Ishikawa (cell line): ENCODE data around the gene TSPAN6.

ENCODE experiments used
- CEBPB ChIP-seq: IDR thresholded peaks from 2 replicates; pipeline ENCODE4 v1.6.1; 2012
- CREB1 ChIP-seq: IDR thresholded peaks from 2 replicates; pipeline ENCODE4 v1.6.1; 2012; ENCODE audit warnings: low read depth
- EGR1 ChIP-seq: IDR thresholded peaks from 2 replicates; pipeline ENCODE4 v1.6.1; 2012
- EP300 ChIP-seq: IDR thresholded peaks from 2 replicates; pipeline ENCODE4 v1.6.1; 2012; ENCODE audit warnings: borderline replicate concordance
- FOXM1 ChIP-seq: IDR thresholded peaks from 2 replicates; pipeline ENCODE4 v1.6.1; 2012; ENCODE audit warnings: low read depth, borderline replicate concordance
- MAX ChIP-seq: IDR thresholded peaks from 2 replicates; pipeline ENCODE4 v1.6.1; 2012
- NFIC ChIP-seq: IDR thresholded peaks from 2 replicates; pipeline ENCODE4 v1.6.1; 2012
- RAD21 ChIP-seq: IDR thresholded peaks from 2 replicates; pipeline ENCODE4 v1.6.1; 2012; ENCODE audit warnings: low read depth
- REST ChIP-seq: IDR thresholded peaks from 2 replicates; pipeline ENCODE4 v1.6.1; 2012; ENCODE audit warnings: low read depth, mild to moderate bottlenecking
- TAF1 ChIP-seq: IDR thresholded peaks from 2 replicates; pipeline ENCODE4 v1.6.1; 2012; ENCODE audit warnings: low read depth, mild to moderate bottlenecking
- TCF12 ChIP-seq: IDR thresholded peaks from 2 replicates; pipeline ENCODE4 v1.6.1; 2012; ENCODE audit warnings: low read depth
- TEAD4 ChIP-seq: IDR thresholded peaks from 2 replicates; pipeline ENCODE4 v1.6.1; 2012
- USF1 ChIP-seq: IDR thresholded peaks from 2 replicates; pipeline ENCODE4 v1.6.1; 2012
- YY1 ChIP-seq: IDR thresholded peaks from 2 replicates; pipeline ENCODE4 v1.6.1; 2012; ENCODE audit warnings: low read depth
- ZBTB7A ChIP-seq: IDR thresholded peaks from 2 replicates; pipeline ENCODE4 v1.6.1; 2012; ENCODE audit warnings: low read depth

TSPAN6 gene

GRCh38 chrX:100599456-100599855 lies 37.1 kb downstream of the TSPAN6 start:
- TF ChIP-seq NFIC (no peak), USF1 (no peak), ZBTB7A (no peak), FOXM1 (no peak), TEAD4 (no peak), CREB1 (no peak), YY1 (no peak), REST (no peak), EGR1 (no peak)

GRCh38 chrX:100596601-100597000 lies 40.0 kb downstream of the TSPAN6 start:
- TF ChIP-seq RAD21 = no peak
- TF ChIP-seq TAF1 = no peak
- TF ChIP-seq EGR1 = no peak
- TF ChIP-seq USF1 = no peak
- no peak for TF ChIP-seq TCF12
- no peak for TF ChIP-seq MAX
- TF ChIP-seq FOXM1 = no peak
- no peak for TF ChIP-seq YY1
- no peak for TF ChIP-seq EP300
- TF ChIP-seq CREB1 = no peak
- no peak for TF ChIP-seq CEBPB
- no peak for TF ChIP-seq ZBTB7A

- TF ChIP-seq YY1 (no peak), TEAD4 (no peak), MAX (no peak), FOXM1 (no peak), TCF12 (no peak), ZBTB7A (no peak), EP300 (no peak), CEBPB (no peak), NFIC (no peak), USF1 (no peak), REST (no peak), CREB1 (no peak), RAD21 (no peak), TAF1 (no peak), EGR1 (no peak)
Measured at GRCh38 chrX:100593581-100593980, 43.0 kb downstream of the TSPAN6 start.

- TF ChIP-seq RAD21 (no peak), TCF12 (no peak), CEBPB (no peak), CREB1 (no peak), EP300 (no peak), USF1 (no peak), YY1 (no peak), NFIC (no peak), TAF1 (no peak), TEAD4 (no peak), REST (no peak), EGR1 (no peak), MAX (no peak), ZBTB7A (no peak), FOXM1 (no peak)
Measured at GRCh38 chrX:100593126-100593525, 43.5 kb downstream of the TSPAN6 start.
